ENCODE results near the gene PCDH1. TPM values are rescaled to one million over a fixed set of nuclear protein-coding genes. Genes with fewer than 3 reads are reported as not detected.
"Not testable (repeated sequence)": the region's sequence is repeated elsewhere in the genome, so short reads cannot be mapped to it uniquely, and the experiment has no call there.

Gene PCDH1
- 62.7 TPM for total RNA-seq

- peak; percentile 42 for ATAC-seq
Measured at GRCh38 chr5:141878186-141878710, at the start of gene PCDH1. Gene PCDH1, minus strand, starts transcription at chr5:141878410. Its CDS starts 148 bp downstream, at chr5:141878262.

- ATAC-seq: no peak
Measured at GRCh38 chr5:141926434-141926833, 48.2 kb upstream of the PCDH1 start.

GRCh38 chr5:141923448-141924313 lies 45.5 kb upstream of the PCDH1 start, which contains the start of gene DELE1:
Gene DELE1, plus strand, starts transcription at chr5:141923871. Its CDS starts 71 bp downstream, at chr5:141923942.
- peak; percentile 98 for ATAC-seq

- ATAC-seq: not testable (repeated sequence)
Measured at GRCh38 chr5:141922827-141923447, 44.7 kb upstream of the PCDH1 start.

- no peak for ATAC-seq
Measured at GRCh38 chr5:141920771-141921170, 42.6 kb upstream of the PCDH1 start.

GRCh38 chr5:141919218-141920119 lies 41.3 kb upstream of the PCDH1 start:
- ATAC-seq: no peak

GRCh38 chr5:141917760-141918159 lies 39.5 kb upstream of the PCDH1 start:
- ATAC-seq: no peak

GRCh38 chr5:141916522-141916921 lies 38.3 kb upstream of the PCDH1 start:
- no peak for ATAC-seq

- ATAC-seq: peak; percentile 30
Measured at GRCh38 chr5:141915881-141916336, 37.7 kb upstream of the PCDH1 start.

GRCh38 chr5:141914797-141915196 lies 36.6 kb upstream of the PCDH1 start:
- ATAC-seq: no peak

GRCh38 chr5:141914199-141914743 lies 36.1 kb upstream of the PCDH1 start:
- ATAC-seq: peak; percentile 34

- no peak for ATAC-seq
Measured at GRCh38 chr5:141913560-141914198, 35.5 kb upstream of the PCDH1 start.

GRCh38 chr5:141910271-141910673 lies 32.1 kb upstream of the PCDH1 start:
- ATAC-seq: peak; percentile 46

GRCh38 chr5:141909212-141909611 lies 31.0 kb upstream of the PCDH1 start:
- no peak for ATAC-seq

- no peak for ATAC-seq
Measured at GRCh38 chr5:141908796-141909195, 30.6 kb upstream of the PCDH1 start.

GRCh38 chr5:141906972-141907371 lies 28.8 kb upstream of the PCDH1 start:
- ATAC-seq: no peak

GRCh38 chr5:141906517-141906916 lies 28.3 kb upstream of the PCDH1 start:
- no peak for ATAC-seq

- ATAC-seq: no peak
Measured at GRCh38 chr5:141904551-141904950, 26.3 kb upstream of the PCDH1 start.

GRCh38 chr5:141903261-141903660 lies 25.1 kb upstream of the PCDH1 start:
- ATAC-seq: no peak

- no peak for ATAC-seq
Measured at GRCh38 chr5:141902015-141902814, 24.0 kb upstream of the PCDH1 start.
